KMS-11 (cell line): ENCODE data around the gene SOCS7.

Experiments used
- H2AFZ ChIP-seq: fragments of 200-600 bp; sonication (generic); 2 replicates; pipeline ENCODE4 v1.6.1; 2016; ENCODE audit warnings: antibody characterized with exemption, mixed run types, low read depth
- H3K27ac ChIP-seq: fragments of 200-600 bp; sonication (generic); 2 replicates; pipeline ENCODE4 v1.6.1; 2016; ENCODE audit warnings: mild to moderate bottlenecking, mixed run types
- H3K27me3 ChIP-seq: fragments of 200-600 bp; sonication (generic); 2 replicates; pipeline ENCODE4 v1.6.1; 2017; ENCODE audit warnings: mild to moderate bottlenecking, low read depth, mixed run types, moderate library complexity; ENCODE audit not compliant: insufficient read depth
- H3K36me3 ChIP-seq: fragments of 200-600 bp; sonication (generic); 2 replicates; pipeline ENCODE4 v1.6.1; 2017; ENCODE audit warnings: mild to moderate bottlenecking, mixed run types; ENCODE audit not compliant: insufficient read depth
- H3K4me1 ChIP-seq: fragments of 200-600 bp; sonication (generic); 2 replicates; pipeline ENCODE4 v1.6.1; 2016; ENCODE audit warnings: mild to moderate bottlenecking, low read depth, mixed run types; ENCODE audit not compliant: poor library complexity, severe bottlenecking
- H3K4me2 ChIP-seq: fragments of 200-600 bp; sonication (generic); 2 replicates; pipeline ENCODE4 v1.7.0; 2016; ENCODE audit warnings: mild to moderate bottlenecking, mixed run types
- H3K4me3 ChIP-seq: fragments of 200-600 bp; sonication (generic); IDR thresholded peaks from 2 replicates; pipeline ENCODE4 v1.6.1; 2017; ENCODE audit warnings: low read depth, low read length, mixed read lengths; ENCODE audit not compliant: insufficient read depth
- H3K79me2 ChIP-seq: fragments of 200-600 bp; sonication (generic); 2 replicates; pipeline ENCODE4 v1.6.1; 2016; ENCODE audit warnings: low read depth, mixed run types; ENCODE audit not compliant: insufficient read depth
- H3K9ac ChIP-seq: fragments of 200-600 bp; sonication (generic); 2 replicates; pipeline ENCODE4 v1.6.1; 2016; ENCODE audit warnings: mild to moderate bottlenecking, mixed run types
- H4K20me1 ChIP-seq: fragments of 200-600 bp; sonication (generic); 2 replicates; pipeline ENCODE4 v1.6.1; 2016; ENCODE audit warnings: mild to moderate bottlenecking, mixed run types; ENCODE audit not compliant: insufficient read depth
- CTCF ChIP-seq: fragments of 200-600 bp; sonication (generic); conservative IDR thresholded peaks from 2 replicates; pipeline ENCODE4 v1.6.1; 2017; ENCODE audit warnings: low read depth, mild to moderate bottlenecking, antibody characterized with exemption, low read length, moderate library complexity, mixed read lengths

SOCS7 gene

GRCh38 chr17:38448208-38448771, 96.6 kb downstream of the SOCS7 start:
- Histone ChIP-seq H4K20me1 (no peaks in the 10 kb centered on the region), H3K36me3 (no peaks in the 10 kb centered on the region), H3K79me2 (no peaks in the 10 kb centered on the region; the same call in 1 of the 2 replicates), H2AFZ (no peak overlapping the region), H3K4me1 (peaks cover 26% of the 10 kb centered on the region), H3K4me2 (no peak overlapping the region), H3K9ac (no peak overlapping the region), H3K27me3 (no peaks in the 10 kb centered on the region), H3K4me3 (no peak overlapping the region), H3K27ac (no peak overlapping the region)
- TF ChIP-seq CTCF, result no peak

- Histone ChIP-seq H3K4me3 (no peak overlapping the region), H3K79me2 (no peaks in the 10 kb centered on the region; the same call in 1 of the 2 replicates), H3K4me1 (peaks cover 19% of the 10 kb centered on the region), H3K36me3 (no peaks in the 10 kb centered on the region), H3K9ac (no peak overlapping the region), H2AFZ (no peak overlapping the region), H3K27ac (no peak overlapping the region), H4K20me1 (no peaks in the 10 kb centered on the region), H3K27me3 (no peaks in the 10 kb centered on the region), H3K4me2 (no peak overlapping the region)
- TF ChIP-seq CTCF, result no peak
These were observed 97.7 kb downstream of the SOCS7 start for GRCh38 chr17:38449364-38449763.

- peaks cover 29% of the 10 kb centered on the region for H3K4me1 ChIP-seq
- no peak overlapping the region for H3K9ac ChIP-seq
These were observed 98.9 kb downstream of the SOCS7 start for GRCh38 chr17:38450557-38451029.

GRCh38 chr17:38451030-38451839, 99.6 kb downstream of the SOCS7 start:
- Histone ChIP-seq H3K9ac (no peak overlapping the region), H3K36me3 (no peaks in the 10 kb centered on the region), H2AFZ (no peak overlapping the region), H3K27me3 (no peaks in the 10 kb centered on the region), H3K4me2 (no peak overlapping the region), H3K79me2 (peaks cover 4% of the 10 kb centered on the region; the same call in 1 of the 2 replicates), H3K4me1 (peaks cover 29% of the 10 kb centered on the region), H3K4me3 (no peak overlapping the region), H4K20me1 (no peaks in the 10 kb centered on the region), H3K27ac (no peak overlapping the region)
- no peak for TF ChIP-seq CTCF

More at GRCh38 chr17:38450557-38451029, 98.9 kb downstream of the SOCS7 start:
- Histone ChIP-seq H2AFZ (no peak overlapping the region), H4K20me1 (no peaks in the 10 kb centered on the region), H3K79me2 (peaks cover 4% of the 10 kb centered on the region; the same call in 1 of the 2 replicates), H3K27ac (no peak overlapping the region), H3K27me3 (no peaks in the 10 kb centered on the region), H3K4me3 (no peak overlapping the region), H3K4me2 (no peak overlapping the region), H3K36me3 (no peaks in the 10 kb centered on the region)
- TF ChIP-seq CTCF, result no peak
